Activated CD8-positive, alpha-beta memory T cell treated with anti-CD3 and anti-CD28 coated beads for 48 hours (primary cell): ENCODE measurements around the gene NBEA.

ENCODE experiments used
- DNase-seq, 3 experiments: peaks; one replicate each; pipeline ENCODE4 v3.0.0-alpha.2; 2020; ENCODE audit warnings: low read depth in 2 of 3, low spot score in 2 of 3

NBEA gene

GRCh38 chr13:35499196-35499662, 557.2 kb downstream of the NBEA start:
- no peak for DNase-seq

DNA sequence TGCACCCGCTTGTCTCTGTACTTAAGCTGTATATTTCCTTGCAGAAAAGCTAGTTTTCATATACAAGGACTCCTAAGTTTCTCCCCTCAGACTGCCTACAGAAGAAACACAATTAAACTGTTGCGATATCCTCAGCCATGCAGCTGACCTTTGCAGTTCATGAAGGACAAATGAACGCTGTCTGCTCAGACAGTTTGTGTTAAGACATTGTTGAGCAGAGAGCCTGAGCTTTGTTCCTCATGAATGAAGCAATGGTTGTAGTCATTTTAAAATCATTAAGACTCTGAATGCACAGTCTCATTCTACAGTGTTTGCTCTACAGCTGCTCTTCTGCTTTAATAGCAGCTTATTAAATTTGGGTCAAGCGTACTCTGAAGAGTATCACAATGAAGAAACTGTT, 557.6 kb downstream of the NBEA start:
- DNase-seq = no peak

GRCh38 chr13:35500144-35500543, 558.1 kb downstream of the NBEA start:
- DNase-seq = no peak

DNA sequence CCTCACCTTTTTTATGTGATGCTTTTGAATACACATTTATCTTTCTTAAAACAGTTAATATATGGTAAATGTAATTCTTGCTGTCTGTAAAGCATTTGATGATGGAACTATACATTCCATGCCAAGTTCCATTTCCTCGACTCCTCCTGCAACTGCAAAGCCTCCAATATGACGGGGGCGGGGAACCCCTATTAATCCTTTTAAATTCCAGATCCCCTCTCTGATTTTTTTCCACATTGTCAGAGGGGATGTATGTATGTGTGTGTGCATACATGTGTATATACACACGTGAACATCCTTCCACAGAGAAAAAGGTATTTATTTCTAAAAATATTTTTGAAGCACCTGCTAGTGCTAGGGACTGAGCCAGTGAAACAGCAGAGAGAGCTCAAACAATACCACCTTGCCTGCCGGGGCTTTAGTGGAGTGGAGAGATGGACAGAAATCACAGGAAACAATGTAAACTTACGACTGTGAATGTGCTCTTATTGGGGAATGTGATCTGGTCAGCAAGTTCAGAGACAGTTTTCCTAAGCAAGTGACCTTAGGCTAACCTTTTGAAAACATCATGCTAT, 559.7 kb downstream of the NBEA start:
- no peak for DNase-seq

GRCh38 chr13:35502456-35502855, 560.4 kb downstream of the NBEA start:
- DNase-seq = no peak

- DNase-seq = no peak
These were observed 570.3 kb downstream of the NBEA start for GRCh38 chr13:35512271-35512920.

- DNase-seq = no peak
These were observed 572.0 kb downstream of the NBEA start for GRCh38 chr13:35514061-35514477.

- no peak for DNase-seq
These were observed 572.9 kb downstream of the NBEA start for GRCh38 chr13:35514801-35515502.

- no peak for DNase-seq
These were observed 576.4 kb downstream of the NBEA start for GRCh38 chr13:35518337-35518946.

GRCh38 chr13:35524171-35524570, 582.1 kb downstream of the NBEA start:
- DNase-seq = no peak

GRCh38 chr13:35526577-35526976, 584.5 kb downstream of the NBEA start:
- no peak for DNase-seq

DNA sequence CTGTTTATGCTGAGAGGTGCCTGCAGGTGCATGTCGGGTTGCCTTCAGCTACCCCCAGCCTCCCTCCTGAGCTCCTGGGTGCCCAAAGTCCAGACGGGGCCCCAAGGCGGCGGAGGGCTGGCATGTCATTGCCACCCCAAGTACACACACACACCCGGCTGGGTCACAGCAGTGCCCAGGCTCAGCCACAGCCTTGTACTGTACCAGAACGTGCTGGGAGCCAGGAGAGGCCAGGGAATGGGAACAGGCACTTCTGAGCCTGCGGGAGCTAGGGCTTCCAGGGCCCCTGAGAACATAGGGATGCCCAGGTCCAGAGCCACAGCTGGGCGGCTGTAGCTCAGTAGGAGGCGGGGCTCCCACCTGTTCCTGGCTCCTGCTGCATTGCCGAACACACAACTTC, 585.4 kb downstream of the NBEA start:
- no peak for DNase-seq

DNA sequence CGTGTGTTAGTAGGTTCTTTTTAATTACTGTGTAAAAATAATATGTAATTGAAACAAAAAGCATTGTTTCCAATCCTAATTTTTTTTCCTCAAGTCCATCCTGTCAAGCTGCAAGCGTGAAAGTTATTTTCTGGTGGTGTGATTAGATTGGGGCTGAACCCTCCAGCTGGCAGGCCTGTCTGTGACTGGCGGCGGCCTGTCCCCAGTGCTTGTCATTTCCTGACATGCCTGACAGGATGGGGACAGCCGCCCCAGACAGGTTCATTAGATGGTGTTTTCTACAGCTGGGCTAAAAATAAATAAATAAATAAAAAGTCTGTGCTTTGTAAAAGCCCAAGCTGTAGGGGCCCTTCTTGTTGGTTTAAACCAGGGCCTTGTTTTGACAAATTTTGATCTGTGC, 588.1 kb downstream of the NBEA start:
- DNase-seq = no peak

DNA sequence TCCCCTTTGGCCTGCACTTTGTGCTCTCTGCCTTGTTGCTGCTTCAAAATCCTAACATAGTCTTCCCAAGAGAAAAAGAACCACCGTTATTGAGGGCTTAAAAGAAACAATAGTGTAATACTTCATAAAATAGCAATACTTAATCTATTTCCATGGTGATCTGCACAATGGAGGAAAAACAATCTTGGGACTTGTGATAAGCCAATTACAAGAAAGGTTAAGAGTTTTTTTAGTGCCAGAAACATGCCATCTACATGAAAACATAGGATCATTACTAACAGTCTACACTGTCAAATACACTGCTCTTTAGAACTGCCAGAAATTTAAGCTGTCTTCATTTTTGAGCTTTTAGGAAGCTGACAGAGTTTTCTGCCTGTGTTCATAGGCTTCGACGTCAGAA, 588.5 kb downstream of the NBEA start:
- DNase-seq = no peak

GRCh38 chr13:35531526-35531925, 589.5 kb downstream of the NBEA start:
- no peak for DNase-seq

DNA sequence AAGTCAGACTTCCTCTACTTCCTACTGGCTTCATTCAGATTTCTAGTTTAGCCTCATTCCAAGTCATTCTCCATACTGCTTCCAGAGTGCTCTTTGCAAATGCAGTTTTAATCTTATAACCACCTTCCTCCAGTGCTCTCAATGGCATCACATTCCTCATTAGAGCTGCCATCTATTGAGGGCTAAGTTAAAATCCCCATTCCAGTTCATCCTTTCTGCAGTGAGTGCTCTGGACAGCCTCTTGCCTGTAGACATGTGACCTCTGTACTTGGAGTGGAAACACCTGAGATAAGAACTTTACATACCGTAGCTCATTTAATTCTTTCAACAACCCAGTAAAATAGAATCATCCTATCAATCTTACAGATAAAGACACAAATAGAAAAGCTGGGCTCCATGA, 592.3 kb downstream of the NBEA start:
- no peak for DNase-seq

- DNase-seq = no peak
These were observed 606.7 kb downstream of the NBEA start for GRCh38 chr13:35548790-35549189.

GRCh38 chr13:35549481-35549880, 607.4 kb downstream of the NBEA start:
- DNase-seq = no peak

GRCh38 chr13:35552172-35552844, 610.2 kb downstream of the NBEA start:
- DNase-seq = no peak

- DNase-seq = no peak
These were observed 613.0 kb downstream of the NBEA start for GRCh38 chr13:35554972-35555623.

- no peak for DNase-seq
These were observed 615.4 kb downstream of the NBEA start for GRCh38 chr13:35557475-35557874.
